GM21381 (cell line): ENCODE results near the gene PHF1.

Experiments used
- ATAC-seq: cut with Tn5 transposase; IDR thresholded peaks from one replicate; pipeline ENCODE4 v1.9.1; 2021; ENCODE audit warnings: mild to moderate bottlenecking, moderate library complexity; ENCODE audit not compliant: unreplicated experiment

The PHF1 gene

GRCh38 chr6:33453393-33454008 is 42.7 kb downstream of the PHF1 start:
- ATAC-seq: no peak

- ATAC-seq: peak; percentile 99
These were observed 43.5 kb downstream of the PHF1 start, which contains the start of gene ZBTB9 for GRCh38 chr6:33454009-33454946. Gene ZBTB9 (plus strand): TSS chr6:33454576. CDS start chr6:33455101, 525 bp downstream.

DNA sequence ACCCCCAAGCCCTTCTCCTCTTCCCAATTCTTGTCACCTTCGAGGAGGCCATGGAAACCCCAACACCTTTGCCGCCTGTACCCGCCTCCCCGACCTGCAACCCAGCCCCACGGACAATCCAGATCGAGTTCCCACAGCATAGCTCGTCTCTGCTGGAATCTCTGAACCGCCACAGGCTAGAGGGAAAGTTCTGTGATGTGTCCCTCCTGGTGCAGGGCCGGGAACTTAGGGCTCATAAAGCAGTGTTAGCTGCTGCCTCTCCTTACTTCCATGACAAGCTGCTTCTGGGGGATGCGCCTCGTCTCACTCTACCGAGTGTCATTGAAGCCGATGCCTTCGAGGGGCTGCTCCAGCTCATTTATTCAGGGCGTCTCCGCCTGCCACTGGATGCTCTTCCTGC is 44.2 kb downstream of the PHF1 start:
- no peak for ATAC-seq

DNA sequence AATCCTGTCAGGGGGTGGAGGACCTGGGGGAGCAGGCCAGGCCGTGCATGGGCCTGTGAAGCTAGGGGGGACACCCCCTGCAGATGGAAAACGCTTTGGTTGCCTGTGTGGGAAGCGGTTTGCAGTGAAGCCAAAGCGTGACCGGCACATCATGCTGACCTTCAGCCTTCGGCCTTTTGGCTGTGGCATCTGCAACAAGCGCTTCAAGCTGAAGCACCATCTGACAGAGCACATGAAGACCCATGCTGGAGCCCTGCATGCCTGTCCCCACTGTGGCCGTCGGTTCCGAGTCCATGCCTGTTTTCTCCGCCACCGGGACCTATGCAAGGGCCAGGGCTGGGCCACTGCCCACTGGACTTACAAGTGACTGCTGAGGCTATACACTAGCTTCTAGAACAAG is 45.3 kb downstream of the PHF1 start:
- ATAC-seq: no peak

DNA sequence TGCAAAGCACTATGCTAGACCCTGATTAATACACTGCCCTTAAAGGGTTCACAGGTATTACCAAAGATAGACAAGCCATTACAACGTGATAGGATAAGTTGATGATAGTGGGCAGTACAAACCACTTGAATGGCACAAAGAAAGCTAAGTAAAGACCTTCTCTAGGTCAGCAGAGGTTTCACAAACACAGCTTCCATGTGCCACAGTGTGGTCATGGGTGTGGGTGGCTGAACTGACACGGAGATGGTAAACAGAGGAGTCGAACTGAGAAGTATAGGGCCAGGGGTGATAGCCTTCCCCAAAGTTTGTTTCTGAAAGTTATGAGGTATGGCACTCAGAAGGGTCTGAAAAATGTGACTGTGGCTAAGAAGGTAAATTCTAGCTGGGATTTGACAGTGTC is 47.9 kb downstream of the PHF1 start:
- no peak for ATAC-seq

GRCh38 chr6:33459226-33459625 is 48.4 kb downstream of the PHF1 start:
- no peak for ATAC-seq
